Nephron (organoid): ENCODE data around the gene LRRC18.

Experiments
- H3K27ac Mint-ChIP-seq, 3 experiments: 2 replicates each; pipeline ENCODE4 v1.8.0; 2020; ENCODE audit warnings: mixed read lengths in 3 of 3, mild to moderate bottlenecking in 2 of 3, moderate library complexity in 1 of 3
- H3K27me3 Mint-ChIP-seq: 2 replicates; pipeline ENCODE4 v1.8.0; 2021; ENCODE audit warnings: low read depth, mild to moderate bottlenecking, moderate library complexity, mixed read lengths
- H3K36me3 Mint-ChIP-seq: 2 replicates; pipeline ENCODE4 v1.8.0; 2020; ENCODE audit warnings: low read depth, mixed read lengths
- H3K4me1 Mint-ChIP-seq: 2 replicates; pipeline ENCODE4 v1.8.0; 2020; ENCODE audit warnings: mixed read lengths
- H3K4me3 Mint-ChIP-seq, 3 experiments: 2 replicates each; pipeline ENCODE4 v1.8.0; 2020; ENCODE audit warnings: mild to moderate bottlenecking in 3 of 3, mixed read lengths in 3 of 3, moderate library complexity in 2 of 3
- H3K9me3 Mint-ChIP-seq: 2 replicates; pipeline ENCODE4 v1.8.0; 2020; ENCODE audit warnings: mixed read lengths
- TF ChIP-seq, protein P1 (sequence below), 3 experiments: fragments of 200-600 bp; sonication (generic); IDR thresholded peaks; one replicate each; pipeline ENCODE4 v1.5.0; 2021; ENCODE audit warnings: antibody characterized with exemption in 3 of 3; ENCODE audit not compliant: unreplicated experiment in 3 of 3

LRRC18 gene

DNA sequence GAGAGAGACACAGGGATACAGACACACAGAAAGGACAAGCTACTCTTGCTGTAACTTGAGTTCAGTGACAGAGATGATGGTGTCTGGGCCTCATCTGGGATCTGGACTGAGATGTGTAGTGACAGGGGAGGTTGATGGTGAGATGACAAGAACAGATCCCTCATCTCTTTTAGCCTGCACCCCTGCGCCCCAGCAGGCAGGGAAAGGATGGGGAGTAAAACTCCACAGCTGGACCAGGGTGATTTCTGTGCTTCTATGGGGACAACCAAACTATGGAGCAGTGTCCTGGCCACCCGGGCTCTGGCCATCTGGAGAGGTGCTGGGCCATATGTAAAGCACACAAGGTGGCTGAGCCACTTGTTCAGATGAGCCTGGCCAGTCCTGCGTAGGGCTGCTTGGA lies 4.5 kb upstream of the LRRC18 start:
- Mint-ChIP-seq H3K9me3 (no peaks in the 10 kb centered on the region), H3K4me1 (peaks cover 37% of the 10 kb centered on the region), H3K36me3 (no peaks in the 10 kb centered on the region), H3K27me3 (peaks cover 56% of the 10 kb centered on the region), H3K27ac (no peak overlapping the region), H3K4me3 (no peak overlapping the region)
- TF ChIP-seq, protein P1, sequence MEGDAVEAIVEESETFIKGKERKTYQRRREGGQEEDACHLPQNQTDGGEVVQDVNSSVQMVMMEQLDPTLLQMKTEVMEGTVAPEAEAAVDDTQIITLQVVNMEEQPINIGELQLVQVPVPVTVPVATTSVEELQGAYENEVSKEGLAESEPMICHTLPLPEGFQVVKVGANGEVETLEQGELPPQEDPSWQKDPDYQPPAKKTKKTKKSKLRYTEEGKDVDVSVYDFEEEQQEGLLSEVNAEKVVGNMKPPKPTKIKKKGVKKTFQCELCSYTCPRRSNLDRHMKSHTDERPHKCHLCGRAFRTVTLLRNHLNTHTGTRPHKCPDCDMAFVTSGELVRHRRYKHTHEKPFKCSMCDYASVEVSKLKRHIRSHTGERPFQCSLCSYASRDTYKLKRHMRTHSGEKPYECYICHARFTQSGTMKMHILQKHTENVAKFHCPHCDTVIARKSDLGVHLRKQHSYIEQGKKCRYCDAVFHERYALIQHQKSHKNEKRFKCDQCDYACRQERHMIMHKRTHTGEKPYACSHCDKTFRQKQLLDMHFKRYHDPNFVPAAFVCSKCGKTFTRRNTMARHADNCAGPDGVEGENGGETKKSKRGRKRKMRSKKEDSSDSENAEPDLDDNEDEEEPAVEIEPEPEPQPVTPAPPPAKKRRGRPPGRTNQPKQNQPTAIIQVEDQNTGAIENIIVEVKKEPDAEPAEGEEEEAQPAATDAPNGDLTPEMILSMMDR (IDR thresholded peaks at IDR 0.05; ENCODE audit: unreplicated experiment in 3 of 3) = no peak

DNA sequence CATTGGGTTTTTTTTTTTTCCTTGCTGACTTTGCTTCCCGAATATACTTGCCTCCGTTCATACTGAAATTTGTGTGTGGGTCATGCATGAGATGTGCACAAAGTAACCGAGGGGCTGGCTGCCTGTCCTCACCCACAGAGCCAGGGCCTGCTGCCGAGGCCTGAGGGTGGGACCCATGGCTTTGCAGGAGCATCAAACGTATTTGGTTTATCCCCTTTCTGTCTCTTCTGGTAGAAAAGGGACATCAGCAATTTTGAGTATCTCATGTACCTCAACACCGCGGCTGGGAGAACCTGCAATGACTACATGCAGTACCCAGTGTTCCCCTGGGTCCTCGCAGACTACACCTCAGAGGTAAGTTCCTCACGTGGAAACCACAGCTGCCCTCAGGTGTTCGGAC lies 3.5 kb upstream of the LRRC18 start:
- Mint-ChIP-seq H3K4me3 (no peak overlapping the region), H3K4me1 (peaks cover 31% of the 10 kb centered on the region), H3K27ac (no peak overlapping the region), H3K27me3 (peaks cover 64% of the 10 kb centered on the region), H3K36me3 (no peaks in the 10 kb centered on the region), H3K9me3 (no peaks in the 10 kb centered on the region)
- TF ChIP-seq, protein P1 (IDR thresholded peaks at IDR 0.05; ENCODE audit: unreplicated experiment in 3 of 3) = no peak

DNA sequence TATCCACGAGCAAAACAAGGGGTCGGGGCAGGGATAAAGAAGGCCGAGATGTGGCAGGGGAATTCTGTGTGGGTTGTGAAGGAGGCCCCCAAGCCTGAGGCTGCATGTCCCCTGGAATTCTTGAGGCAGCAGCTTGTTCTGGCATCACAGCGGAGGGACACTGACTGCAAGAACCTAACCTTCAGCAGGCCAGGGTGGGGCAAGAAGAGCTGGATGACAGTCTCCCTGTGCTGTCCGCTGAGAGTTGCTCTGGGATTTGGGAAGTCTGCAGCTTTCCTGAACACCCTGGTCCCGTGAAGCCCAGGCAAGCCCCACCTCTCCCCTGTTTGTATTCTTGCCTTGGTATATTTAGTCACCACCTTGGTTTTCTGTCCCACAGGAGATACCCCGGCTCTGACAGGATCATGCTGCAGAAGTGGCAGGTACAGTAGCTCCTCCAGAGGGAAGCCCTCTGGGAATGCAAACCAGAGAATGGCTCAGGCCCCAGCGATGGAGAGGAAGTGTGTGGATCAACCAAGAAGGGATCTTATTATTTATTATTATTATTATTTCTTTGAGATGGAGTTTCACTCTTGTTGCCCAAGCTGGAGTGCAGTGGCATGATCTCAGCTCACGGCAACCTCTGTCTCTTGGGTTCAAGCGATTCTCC lies 1.9 kb upstream of the LRRC18 start:
- H3K4me1 Mint-ChIP-seq = peaks cover 17% of the 10 kb centered on the region
- peaks cover 62% of the 10 kb centered on the region for H3K27me3 Mint-ChIP-seq
- H3K27ac Mint-ChIP-seq = no peak overlapping the region
- TF ChIP-seq, protein P1 (IDR thresholded peaks at IDR 0.05; ENCODE audit: unreplicated experiment in 3 of 3) = no peak
- H3K36me3 Mint-ChIP-seq = no peaks in the 10 kb centered on the region
- H3K9me3 Mint-ChIP-seq = no peaks in the 10 kb centered on the region
- H3K4me3 Mint-ChIP-seq = no peak overlapping the region

DNA sequence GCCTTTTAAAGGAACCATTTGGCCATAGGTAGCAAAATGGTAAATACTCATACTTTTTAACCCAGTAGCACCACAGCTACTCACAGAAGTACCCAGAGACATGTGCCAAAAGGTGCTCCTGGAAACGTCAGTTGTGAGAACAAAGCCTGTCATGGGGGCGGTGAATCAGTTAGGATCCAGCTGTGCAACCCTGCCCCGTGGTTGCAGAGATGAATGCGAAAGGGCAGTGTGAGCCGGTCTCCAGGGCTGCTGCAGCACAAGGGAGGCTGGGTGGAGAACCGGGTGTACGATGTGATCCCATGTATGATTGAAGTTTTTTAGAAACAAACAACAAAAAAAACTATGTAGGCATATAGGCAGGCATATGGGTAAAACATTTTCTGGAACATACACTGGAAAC lies 1.3 kb upstream of the LRRC18 start:
- Mint-ChIP-seq H3K4me3 (no peak overlapping the region), H3K27me3 (peaks cover 60% of the 10 kb centered on the region), H3K9me3 (no peaks in the 10 kb centered on the region), H3K4me1 (peaks cover 11% of the 10 kb centered on the region), H3K36me3 (no peaks in the 10 kb centered on the region), H3K27ac (no peak overlapping the region)
- TF ChIP-seq, protein P1 (IDR thresholded peaks at IDR 0.05; ENCODE audit: unreplicated experiment in 3 of 3) = no peak

DNA sequence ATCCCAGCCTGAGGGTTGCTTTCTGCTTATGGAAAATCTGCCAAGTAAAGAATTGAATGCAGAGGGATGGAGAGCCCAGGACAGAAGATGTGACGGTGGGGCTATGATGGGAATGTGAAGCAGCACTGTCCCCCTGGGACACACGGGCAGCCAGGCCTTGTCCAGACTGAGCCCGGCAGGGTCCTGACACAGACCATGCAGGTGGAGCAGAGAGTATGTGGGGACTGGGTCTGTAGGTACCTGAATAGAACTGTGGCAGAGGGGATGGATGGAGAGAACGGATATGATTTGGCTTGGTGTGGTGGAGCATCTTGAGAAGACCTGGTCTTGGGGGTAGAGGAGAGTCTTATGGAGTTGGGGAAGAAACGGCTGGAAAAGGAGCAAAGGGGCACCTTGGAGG lies 732 bp upstream of the LRRC18 start:
- TF ChIP-seq, protein P1 (IDR thresholded peaks at IDR 0.05; ENCODE audit: unreplicated experiment in 3 of 3) = no peak
- no peak overlapping the region for H3K27ac Mint-ChIP-seq
- peaks cover 55% of the 10 kb centered on the region for H3K27me3 Mint-ChIP-seq
- no peak overlapping the region for H3K4me3 Mint-ChIP-seq
- H3K4me1 Mint-ChIP-seq = peaks cover 9% of the 10 kb centered on the region
- H3K9me3 Mint-ChIP-seq = no peaks in the 10 kb centered on the region
- H3K36me3 Mint-ChIP-seq = no peaks in the 10 kb centered on the region

DNA sequence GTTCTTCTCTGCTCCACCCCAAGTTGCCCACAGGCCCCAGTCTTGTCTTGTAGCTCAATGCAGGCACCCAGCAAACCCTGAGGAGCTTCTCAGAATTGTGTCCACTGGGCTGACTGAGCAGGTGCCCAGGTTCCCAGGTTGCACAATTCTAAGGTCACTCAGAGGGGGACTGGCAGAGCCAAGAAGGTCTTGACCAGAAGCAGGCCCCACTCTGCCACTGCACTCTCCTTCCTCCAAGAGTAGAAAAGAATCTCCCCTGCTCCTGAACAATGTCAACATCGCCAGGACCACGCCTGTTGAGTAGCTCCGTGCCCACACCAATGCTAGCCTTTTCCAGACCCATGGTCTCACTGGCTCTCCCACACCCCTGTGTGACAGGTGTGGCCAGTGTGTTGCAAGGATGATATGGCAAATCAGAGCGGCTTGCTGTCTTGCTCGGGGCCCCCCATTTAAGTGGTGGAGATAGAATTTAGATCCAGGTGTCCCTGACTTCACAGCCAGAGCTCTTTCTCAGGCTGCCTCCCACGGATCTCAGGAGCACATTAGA lies 577 bp downstream of the LRRC18 start:
- no peaks in the 10 kb centered on the region for H3K9me3 Mint-ChIP-seq
- H3K4me3 Mint-ChIP-seq = no peak overlapping the region
- H3K27me3 Mint-ChIP-seq = peaks cover 51% of the 10 kb centered on the region
- TF ChIP-seq, protein P1 (IDR thresholded peaks at IDR 0.05; ENCODE audit: unreplicated experiment in 3 of 3) = no peak
- no peaks in the 10 kb centered on the region for H3K36me3 Mint-ChIP-seq
- peaks cover 12% of the 10 kb centered on the region for H3K4me1 Mint-ChIP-seq
- no peak overlapping the region for H3K27ac Mint-ChIP-seq
